CD4-positive, alpha-beta T cell treated with Interferon alpha-2 for 1 hour (primary cell): ENCODE data around the gene C17orf100.
"Not testable (repeated sequence)": the region's sequence is repeated elsewhere in the genome, so short reads cannot be mapped to it uniquely, and the experiment has no call there.

Experiments
- DNase-seq, 2 donors: peaks; one replicate each; pipeline ENCODE4 v3.0.0-alpha.2; 2020 to 2022

The C17orf100 gene

DNA sequence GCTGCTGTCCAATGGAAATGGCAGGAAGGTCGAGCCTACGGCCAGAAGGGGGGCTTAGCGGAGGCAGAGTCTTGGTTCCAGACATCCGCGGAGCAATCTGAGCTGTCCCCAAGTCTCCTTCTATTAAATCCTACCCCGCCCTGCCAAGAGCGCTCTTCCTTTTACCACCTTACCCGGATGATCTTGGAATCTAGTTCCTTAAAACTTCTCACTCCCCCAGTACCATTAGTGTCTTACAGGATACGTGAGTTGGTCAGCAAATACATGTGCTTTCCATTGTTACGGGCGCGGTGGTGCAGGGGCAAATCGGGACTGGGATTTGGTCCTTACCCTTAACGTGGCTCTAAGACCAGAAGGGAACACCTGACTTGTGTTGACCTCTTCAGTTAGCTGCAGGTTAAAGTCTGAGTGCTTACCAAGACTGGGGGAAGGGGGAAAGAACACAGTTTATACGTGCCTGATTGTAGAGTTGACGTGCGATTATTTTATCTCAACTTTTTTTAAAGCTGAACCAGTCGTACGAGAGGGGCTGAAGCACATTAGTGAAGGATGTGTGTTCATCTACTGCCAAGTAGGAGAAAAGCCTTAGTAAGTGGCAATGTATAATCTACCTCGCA is 10.2 kb upstream of the C17orf100 start:
- DNase-seq = no peak

DNA sequence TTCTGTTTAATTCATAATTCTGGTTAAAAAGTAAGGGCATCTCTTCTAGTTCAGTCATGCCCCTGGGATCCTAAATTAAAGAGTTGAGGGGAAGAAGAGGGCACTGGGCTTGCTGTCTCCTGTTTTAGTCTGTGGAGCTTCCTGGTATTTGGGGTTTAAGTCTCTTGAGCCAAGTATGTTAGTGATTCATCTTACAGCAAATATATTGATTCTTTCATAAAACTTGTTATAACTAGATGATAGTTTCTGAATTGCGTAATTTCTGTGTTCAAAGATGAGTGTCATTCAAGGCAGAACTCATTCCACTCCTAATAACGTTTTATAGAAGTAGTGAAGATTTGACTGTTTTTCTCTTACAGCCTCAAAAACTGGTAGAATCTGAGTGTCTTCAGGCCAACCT is 9.0 kb upstream of the C17orf100 start:
- DNase-seq = no peak

DNA sequence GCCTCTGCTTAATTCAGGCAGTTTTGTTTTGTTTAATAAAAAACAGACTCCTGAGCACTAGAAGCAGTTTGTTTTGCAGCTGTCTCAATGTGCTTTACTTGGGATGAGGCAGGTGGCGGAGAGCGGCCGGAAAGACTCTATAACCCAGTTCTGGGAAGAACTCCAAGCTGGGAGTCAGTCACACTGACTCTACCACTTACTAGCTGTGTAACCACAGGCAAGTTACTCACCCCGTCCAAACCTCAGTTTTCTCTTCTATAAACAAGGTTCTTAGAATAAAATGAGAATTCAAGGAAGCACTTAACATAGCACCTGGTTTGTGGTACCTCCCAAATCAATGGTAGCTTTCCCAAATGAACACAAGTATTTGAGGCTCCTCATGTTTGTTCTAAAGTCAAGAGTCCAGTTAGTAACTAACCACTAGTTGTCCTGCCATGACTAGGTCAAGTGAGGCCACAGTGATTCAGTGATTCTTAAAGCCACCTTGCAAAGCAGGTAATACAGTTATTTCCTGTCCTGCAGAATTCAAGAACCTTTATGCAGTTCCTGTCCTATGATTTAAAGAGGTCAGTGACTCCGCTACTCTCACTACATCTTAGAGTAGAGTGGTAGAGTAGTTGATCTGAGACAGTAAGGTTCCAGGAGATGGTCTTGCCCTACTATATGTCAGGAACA is 8.0 kb upstream of the C17orf100 start:
- no peak for DNase-seq

DNA sequence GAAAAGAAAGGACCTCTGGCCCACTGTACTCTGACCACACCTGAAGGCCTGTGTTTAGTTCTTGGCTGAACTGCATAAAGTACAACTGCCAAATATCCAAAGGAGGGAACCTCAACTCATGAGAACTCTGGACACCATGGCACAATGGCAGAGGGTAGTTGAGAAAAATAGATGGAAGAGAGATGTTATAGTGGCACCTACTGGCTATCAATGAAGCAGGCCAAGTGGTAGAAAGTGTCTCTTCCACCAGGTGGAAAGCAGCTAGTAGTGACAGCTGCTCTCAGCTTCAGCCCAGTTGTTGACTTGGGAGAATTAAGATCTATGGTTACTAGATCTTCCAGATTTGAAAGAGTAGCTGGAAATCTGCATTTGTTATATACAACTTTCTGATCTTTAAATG is 3.4 kb upstream of the C17orf100 start:
- DNase-seq = peak in 1 of 2 donors; percentile 36

DNA sequence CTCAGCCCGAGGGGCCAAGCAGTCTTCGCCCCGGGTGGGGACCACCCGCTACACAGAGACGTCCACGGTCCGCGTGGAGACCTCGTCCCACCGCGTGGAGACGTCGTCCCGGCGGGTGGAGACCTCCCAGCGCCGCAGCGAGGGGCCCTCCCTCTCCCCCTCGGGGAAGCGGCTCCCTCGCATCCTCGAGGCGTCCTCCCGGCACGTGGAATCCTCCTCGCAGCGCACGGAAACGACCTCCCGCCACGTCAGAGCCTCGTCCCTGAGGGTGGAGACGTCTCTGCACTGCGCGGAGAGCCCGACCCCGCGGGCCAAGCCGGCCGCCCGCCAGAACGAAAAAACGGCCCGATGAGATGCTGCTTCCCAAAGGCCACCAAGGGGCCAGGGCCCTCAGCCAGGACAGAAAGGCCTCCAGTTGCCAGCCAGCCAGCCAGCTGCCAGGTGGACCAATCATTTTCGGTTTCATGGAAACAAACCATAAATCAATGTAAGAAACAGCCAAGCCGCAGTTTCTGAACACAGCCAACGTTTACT is 424 bp downstream of the C17orf100 start:
- DNase-seq = peak in 1 of 2 donors; percentile 48

DNA sequence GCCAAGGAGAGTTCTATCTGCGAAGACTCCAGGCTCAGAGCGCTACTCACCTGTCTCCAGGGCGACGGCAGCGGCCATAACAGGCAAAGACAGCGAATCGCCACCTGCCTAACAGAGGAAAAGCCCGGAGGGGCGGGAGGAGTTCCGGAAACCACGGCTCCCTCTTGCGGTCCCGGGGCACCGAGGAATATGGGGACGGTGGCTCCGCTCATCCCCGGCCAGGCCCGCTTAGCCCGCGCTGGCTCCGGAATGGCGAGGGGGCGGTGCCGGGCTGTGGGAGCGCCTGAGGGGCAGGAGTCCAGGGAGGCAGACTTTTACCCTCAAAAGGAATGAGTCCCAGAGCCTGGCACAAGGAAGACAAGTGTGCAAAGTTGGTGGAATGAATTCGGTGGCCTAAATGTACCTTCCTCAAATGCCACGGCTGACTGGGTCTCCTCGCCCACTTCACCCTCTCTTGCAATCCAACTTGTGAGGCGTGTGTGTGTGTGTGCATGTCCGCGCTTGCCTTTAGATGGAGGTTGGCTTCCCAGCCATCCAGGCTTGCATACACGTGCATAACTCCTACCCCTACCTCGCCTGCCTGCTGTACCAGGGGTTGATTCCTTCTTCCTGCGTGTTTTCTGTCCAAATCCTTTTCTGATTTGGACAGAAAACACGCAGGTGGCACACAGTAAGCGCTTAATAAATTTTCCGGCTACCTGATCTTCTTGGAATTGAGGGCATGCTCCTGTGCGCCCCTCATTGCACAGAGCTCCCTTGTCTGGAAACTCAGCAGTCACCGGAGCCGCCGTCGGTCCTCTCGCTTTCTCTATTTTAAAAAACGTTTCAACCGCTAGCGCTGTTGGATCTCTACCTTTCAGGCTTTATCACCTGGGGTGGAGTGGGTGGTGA is 3.5 kb downstream of the C17orf100 start:
- DNase-seq = no peak

DNA sequence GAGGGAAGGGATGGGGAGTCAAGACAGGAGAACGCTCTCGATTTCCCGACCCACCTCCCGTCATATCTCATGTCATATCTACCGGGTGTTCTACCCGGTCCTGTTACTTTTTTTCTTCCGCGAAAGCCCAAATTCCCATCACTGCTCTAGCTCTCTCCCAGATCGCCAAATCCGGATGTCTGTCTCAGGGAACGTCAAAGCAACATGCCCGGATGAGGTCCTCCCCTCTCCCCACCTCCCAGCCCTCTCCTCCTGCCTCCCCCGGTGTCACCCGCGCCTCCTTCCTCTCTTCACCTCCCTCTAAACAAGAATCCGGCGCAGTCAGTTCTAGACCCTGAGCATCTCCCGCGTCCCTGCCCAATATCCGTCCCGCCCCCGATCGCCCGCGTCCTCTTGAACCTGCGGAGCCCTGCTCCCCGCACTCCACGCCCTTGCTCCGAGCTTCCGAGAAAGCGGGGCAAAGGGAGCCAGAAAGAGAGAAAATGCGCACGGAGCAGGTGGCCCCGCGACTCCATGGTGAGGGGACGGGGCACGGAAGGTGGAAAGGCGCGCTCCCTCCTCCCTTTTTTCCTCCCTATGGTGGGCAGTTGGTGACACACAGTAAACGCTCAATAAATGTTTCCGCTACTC is 4.3 kb downstream of the C17orf100 start:
- DNase-seq = not testable (repeated sequence)

DNA sequence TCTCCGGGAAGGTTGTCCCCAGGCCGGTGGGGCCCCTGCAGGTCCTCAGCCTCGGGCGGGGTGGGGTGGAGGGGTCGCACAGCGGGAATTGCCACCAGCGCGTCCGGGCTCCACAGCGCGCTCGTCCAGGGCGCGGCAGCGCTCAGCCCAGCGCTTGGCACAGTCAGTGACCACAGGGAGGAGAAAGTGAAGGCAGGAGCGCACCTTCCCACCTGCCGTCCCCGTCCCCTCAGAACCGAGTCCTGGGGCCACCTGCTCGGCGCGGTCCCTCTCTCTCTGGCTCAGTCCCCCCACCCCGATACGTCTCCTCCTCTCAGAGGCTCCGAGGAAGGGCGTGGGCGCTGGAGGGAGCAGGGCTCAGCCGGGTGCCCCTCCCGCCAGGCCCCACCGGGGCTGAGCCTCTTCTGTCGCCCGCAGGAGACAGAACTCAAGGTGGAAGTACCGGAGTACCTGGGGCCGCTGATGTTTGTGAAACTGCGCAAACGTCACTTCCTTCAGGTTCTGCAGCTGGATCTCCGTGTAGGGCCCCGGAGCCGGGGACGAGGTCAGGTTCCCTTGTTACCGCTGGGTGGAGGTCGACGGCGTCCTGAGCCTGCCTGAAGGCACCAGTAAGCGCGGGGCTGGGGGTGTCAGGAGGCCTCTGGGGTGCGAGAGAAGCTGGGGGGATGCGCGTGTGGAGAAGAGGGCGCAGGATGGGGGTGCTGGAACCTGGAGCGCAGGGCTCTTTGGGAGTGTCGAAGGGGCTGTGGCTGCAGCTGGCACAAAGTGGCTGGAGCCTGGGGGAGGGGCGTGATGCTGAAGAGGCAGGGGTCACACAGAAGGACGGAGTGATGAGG is 5.5 kb downstream of the C17orf100 start:
- peak; percentile 67 to 75 for DNase-seq

DNA sequence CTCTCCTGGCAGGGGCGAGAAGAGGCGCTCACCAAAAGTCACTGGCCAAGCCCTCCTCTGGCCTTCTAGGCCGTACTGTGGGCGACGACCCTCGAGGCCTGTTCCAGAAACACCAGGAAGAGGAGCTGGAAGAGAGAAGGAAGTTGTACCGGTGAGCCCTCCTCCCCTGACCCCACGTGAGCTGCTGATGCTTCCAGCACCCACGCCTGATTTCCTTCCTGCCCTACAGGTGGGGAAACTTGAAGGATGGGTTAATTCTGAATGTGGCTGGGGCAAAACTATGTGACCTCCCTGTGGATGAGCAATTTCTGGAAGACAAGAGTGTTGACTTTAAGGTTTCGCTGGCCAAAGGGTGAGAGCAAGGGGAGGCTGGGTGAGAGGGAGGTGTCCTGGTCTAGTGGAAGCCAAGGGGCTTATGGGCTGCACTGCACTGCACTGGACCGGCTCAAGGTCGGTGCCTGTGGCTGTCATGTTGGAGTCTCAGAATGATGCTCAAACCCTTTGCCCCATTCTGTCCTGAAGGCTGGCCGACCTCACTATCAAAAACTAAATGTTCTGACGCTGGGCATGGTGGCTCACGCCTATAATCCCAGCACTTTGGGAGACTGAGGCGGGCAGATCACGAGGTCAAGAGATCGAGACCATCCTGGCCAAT is 6.2 kb downstream of the C17orf100 start:
- no peak for DNase-seq

DNA sequence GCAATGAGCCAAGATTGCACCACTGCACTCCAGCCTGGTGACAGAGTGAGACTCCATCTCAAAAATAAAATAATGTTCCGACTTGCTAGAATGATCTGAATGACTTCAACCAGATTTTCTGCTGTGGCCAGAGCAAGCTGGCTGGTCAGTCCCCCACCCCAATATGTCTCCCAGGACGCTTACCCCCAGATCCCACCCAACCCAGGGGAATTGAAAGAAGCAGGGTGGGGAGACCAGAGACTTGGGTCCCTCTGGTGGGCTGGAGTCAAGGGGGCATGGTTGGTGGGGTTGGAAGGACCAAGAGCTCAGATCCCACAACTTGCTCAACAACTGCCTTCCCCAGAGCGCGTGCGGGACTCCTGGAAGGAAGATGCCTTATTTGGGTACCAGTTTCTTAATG is 6.8 kb downstream of the C17orf100 start:
- not testable (repeated sequence) for DNase-seq

DNA sequence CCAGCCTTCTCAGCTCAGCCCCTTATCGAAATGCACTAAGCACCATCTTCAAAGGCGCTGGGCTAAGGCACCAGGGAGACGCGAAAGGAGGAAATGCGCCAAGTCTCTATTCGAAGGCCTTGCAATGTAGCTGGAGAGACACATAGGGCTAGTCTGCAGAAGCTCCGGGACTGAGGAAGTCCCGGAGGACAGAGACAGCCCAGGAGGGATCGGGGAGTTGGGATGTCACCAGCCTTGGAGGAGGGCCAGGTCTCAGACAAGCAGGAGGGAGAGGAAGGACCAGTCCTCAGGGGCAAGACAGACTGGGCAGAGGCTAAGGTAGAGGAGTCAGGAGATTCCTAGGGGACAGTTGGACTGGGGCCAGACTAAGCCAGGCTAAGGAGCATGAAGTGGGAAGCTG is 8.5 kb downstream of the C17orf100 start:
- no peak for DNase-seq

DNA sequence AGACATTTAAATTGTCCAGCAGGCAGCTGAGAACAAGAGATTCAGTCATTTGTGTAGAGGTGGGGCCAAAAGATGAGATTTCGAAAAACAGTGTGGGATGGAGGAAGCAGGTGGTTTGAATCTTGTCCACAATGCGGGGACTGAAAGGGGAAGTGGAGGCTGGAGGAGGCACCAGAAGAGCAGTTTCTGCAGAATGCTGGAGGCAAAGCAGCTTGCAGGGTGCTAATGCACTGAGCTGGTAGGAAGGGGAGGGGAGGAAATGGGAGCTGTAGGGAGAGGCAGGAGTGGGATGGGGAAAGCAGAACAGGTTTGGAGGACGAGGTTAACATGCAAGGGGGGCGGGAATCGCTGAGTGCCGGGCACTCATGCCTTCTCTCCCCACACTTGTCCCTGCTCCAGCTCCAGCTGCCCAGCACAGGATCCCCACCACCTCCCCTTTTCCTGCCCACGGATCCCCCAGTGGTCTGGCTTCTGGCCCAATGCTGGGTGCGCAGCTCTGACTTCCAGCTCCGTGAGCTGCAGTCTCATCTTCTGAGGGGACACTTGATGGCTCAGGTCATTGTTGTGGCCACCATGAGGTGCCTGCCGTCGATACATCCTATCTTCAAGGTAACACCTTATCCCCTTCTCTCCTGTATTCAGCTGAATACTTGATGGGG is 9.4 kb downstream of the C17orf100 start:
- peak in 1 of 2 donors; percentile 44 for DNase-seq

DNA sequence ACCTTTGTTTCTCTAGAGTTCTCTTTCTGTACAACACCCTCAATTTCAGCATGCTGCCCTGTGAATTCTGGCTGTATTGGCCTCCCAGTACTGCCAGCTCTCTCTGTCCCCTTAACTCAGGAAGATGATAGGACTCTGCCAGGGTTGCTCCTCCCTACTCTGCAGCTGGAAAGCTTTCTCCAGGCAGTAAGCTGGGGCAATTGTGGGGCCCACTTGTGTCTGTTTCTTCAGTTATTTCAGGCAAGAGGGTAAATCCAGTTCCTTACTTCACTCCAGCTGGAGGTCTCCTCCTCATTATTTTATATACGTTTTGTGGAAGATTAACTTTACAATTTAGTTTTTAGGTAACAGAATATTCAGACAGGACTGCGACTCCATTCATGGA is 9.9 kb downstream of the C17orf100 start:
- no peak for DNase-seq

DNA sequence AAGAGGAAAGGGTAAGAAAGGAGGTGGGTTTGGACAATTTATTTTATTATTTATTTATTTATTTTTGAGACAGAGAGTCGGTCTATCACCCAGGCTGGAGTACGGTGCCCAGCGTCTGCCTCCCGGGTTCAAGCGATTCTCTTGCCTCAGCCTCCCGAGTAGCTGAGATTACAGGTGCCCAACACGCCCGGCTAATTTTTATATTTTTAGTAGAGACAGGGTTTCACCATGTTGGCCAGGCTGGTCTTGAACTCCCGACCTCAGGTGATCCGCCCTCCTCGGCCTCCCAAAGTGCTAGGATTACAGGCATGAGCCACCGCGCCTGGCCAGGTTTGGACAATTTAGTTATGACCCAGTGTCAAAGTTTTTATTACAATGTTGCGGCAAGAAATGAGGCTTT is 11.6 kb downstream of the C17orf100 start:
- DNase-seq = not testable (repeated sequence)

DNA sequence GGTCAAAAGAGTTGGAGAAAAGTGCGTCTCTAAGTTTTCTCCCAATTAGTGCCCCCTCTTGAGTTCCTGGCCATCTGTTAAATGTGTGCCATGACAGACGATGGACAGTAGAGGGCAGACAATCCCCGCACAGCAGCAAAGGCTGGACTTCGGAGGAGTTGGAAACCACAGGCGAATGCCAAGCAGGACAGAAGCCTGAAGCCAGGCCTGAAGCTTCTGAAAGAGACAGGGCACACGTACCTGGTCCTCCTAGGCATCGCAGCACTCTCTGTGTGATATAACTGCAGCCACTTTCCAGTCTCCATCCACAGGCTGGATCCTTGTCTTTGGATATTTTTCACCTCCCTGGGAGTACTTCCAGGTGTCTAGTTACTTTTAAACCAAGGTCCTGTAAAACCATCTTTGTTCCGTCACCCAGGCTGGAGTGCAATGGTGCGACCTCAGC is 14.5 kb downstream of the C17orf100 start:
- DNase-seq = peak; percentile 53 to 59

DNA sequence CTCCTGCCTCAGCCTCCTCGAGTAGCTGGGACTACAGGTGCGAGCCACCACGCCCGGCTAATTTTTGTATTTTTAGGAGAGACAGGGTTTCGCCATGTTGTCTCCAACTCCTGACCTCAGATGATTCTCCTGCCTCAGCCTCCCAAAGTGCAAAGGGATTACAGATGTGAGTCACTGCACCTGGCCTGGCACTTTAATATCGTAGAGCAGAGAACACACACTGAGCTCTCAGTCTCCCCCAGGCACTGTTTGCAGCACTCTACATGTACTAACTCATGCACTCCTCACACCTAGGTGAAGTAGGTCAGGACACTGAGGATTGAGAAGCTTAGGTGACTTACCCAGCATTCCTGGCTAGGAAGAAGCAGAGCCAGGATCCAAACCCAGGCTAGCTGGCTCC is 15.0 kb downstream of the C17orf100 start:
- DNase-seq = no peak

DNA sequence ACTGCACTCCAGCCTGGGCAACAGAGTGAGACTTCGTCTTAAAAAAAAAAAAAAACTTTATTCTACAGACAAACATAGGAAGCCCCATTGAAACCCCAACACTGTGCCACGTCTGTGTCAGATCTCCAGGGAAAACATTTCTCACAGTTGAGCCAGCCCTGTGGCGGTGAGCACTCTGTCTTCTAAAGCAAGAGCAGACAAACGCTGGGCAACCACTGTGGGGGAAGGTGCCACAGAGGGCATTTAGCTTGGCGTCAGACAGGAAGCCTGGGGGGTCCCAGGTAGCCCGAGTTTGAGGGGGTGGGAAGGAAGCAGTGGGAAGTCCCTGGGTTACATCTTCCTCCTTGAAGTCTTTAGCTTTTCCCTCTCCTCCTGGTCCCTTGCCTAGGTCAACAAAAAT is 16.0 kb downstream of the C17orf100 start:
- DNase-seq = no peak

DNA sequence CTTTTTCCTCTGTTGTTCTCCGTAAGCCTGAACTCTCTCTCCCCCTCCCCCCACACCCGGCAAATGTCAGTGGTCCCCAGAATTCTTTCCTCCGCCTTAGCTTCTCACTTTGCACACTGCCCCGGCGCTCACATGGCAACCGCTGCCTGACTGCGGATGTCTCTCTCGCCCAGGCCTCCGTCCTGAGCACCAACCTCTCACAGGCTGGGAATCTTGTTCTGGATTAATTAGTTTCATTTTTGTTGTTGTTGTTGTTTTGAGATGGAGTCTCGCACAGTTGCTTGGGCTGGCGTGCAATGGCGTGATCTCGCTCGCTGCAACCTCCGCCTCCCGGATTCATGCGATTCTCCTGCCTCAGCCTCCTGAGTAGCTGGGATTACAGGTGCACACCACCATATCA is 16.7 kb downstream of the C17orf100 start:
- no peak for DNase-seq

DNA sequence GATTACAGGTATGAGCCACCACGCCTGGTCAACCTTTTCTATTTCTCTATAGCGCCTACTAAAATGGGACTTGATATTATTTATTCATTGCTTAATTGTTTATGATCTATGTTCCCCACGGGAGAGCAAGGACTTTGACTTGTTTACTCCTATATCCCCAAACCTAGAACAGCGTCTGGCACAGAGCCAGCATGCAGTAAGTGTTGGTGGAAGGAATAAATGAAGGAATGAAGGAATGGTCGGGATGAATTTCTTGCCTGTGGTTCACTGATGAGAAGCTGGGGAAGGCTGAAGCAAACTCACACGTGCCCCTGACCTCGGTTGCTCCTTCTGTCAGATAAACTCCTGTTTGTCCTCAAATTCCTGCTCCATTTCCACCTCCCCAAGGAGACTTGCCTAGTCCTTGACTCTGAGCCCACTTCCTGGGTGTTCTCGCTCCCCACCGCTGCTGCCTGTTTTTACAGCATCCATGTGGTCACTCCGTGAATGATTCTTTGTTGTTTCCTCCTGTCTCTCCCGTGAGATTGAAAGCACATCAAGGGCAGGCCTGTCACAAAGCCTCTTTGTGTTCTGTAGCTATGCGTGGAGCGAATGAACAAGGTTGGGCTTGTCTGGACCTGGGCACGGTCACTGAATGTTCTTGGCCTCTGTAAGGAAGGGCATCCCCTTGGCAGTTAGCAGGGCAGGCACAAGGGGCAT is 17.3 kb downstream of the C17orf100 start:
- no peak for DNase-seq

DNA sequence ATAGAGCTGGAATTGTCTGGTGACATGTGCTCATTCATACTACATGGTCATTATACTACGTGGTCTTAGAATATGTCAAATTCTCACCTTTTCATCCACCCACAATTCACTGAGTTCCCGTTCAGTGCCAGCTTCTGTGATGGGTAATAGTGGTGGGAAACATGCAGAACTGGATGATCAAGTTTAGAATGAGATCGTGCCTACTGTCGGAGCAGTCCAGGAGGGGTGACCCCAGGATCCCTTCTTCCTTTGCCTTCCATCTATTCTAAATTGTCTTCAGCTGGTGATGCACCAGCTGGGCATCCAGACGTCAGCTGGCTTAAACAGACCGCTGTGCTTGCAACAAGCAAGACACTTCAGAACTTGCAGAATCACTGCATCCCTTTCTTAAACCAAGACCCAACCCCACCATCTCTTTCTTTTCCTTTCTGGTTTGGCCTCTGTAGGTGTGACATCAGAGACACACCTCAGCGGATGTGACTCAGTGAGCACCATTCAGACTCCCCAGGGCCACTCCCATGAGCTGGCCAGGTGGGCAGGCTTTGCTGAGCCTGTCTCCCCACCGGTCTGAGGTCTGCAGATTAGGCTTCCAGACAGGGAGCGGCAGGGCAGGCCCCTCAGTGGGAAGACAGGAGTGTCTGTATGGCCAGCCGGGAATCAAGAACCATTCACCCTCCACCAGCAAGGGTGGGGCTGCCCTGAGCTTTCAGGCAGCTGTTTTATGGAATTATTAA is 18.1 kb downstream of the C17orf100 start:
- no peak for DNase-seq
